ENCODE measurements around the gene FMN1. TPM values are rescaled to one million over a fixed set of nuclear protein-coding genes. Genes with fewer than 3 reads are reported as not detected.

FMN1 gene
- total and polyA plus RNA-seq, 2 of the 8 experiments (the other 6 are each of a cell fraction or from before 2014, with no cell fraction given) = 0.27 to 3.7 TPM

GRCh38 chr15:33040496-33040895, 154.0 kb downstream of the FMN1 start:
- ChIA-PET CTCF (ENCODE audit: partially characterized antibody) (no interaction called here), POLR2A (ENCODE audit: partially characterized antibody) (no interaction called here)
- H4K20me1 ChIP-seq (replicated peaks in 1 of 2; ENCODE audit: control insufficient read depth in 1 of 2, insufficient read depth in 2 of 2, low read length in 2 of 2) = no peaks in the 10 kb centered on the region
- no peaks in the 10 kb centered on the region for H3K27me3 ChIP-seq (replicated peaks in 1 of 4; ENCODE audit: control insufficient read depth in 3 of 4, extremely low read depth in 1 of 4, insufficient read depth in 3 of 4, low read length in 3 of 4)
- H3K4me2 ChIP-seq (ENCODE audit: insufficient read depth in 1 of 2, low read depth in 2 of 2, low read length in 2 of 2) = no peak overlapping the region
- WGBS, 2 experiments (ENCODE audit: extremely low coverage in 1 of 2, insufficient coverage in 1 of 2, insufficient read length in 1 of 2, insufficient replicate concordance in 2 of 2, low coverage in 1 of 2, low lambda C conversion rate in 2 of 2, missing lambda C conversion rate in 1 of 2) = 86% methylated on average over 1 of the region's 1 CpG; no CpG with 5 or more reads in 1 of the 2 experiments
- H2BK12ac ChIP-seq (ENCODE audit: low read depth, low read length) = no peak overlapping the region
- H3K56ac ChIP-seq (replicated peaks; ENCODE audit: insufficient read length, low read depth, low read length) = no peak overlapping the region
- H3K79me1 ChIP-seq (ENCODE audit: low read depth, low read length) = no peaks in the 10 kb centered on the region
- TF ChIP-seq RXRA (IDR thresholded peaks at IDR 0.05; ENCODE audit: insufficient read depth, low read depth, low read length) (no peak), SP1 (IDR thresholded peaks at IDR 0.05; ENCODE audit: low read depth, low read length) (no peak), SUZ12 (IDR thresholded peaks at IDR 0.05; ENCODE audit: low read length) (no peak), SIRT6 (IDR thresholded peaks at IDR 0.05; ENCODE audit: low read length) (no peak), RAD21 (IDR thresholded peaks at IDR 0.05 in 1 of 2, conservative IDR thresholded peaks at IDR 0.05 in 1 of 2; ENCODE audit: low read depth in 2 of 2, low read length in 2 of 2) (no peak), FOSL1 (IDR thresholded peaks at IDR 0.05; ENCODE audit: insufficient read depth, low read depth, low read length) (no peak)
- peaks cover 6 to 16% of the 10 kb centered on the region in 2 experiments; a peak in 3 of 4 replicates for H3K9me3 ChIP-seq (ENCODE audit: insufficient read depth in 2 of 2, low read depth in 1 of 2, low read length in 1 of 2)
- H2BK120ac ChIP-seq (replicated peaks; ENCODE audit: low read depth, low read length) = no peak overlapping the region
- no peak overlapping the region for H2AK5ac ChIP-seq (ENCODE audit: low read depth, low read length)
- H4K8ac ChIP-seq (ENCODE audit: extremely low read depth, insufficient read depth, low read length) = no peak overlapping the region
- H3K27ac ChIP-seq (ENCODE audit: low read depth, low read length) = no peak overlapping the region
- no peak overlapping the region for H4K5ac ChIP-seq (ENCODE audit: insufficient read length, low read depth, low read length)
- FAIRE-seq (no peak), DNase-seq (ENCODE audit: low read depth in 1 of 2, low spot score in 2 of 2) (no peak)
- no peak overlapping the region for H3K9ac ChIP-seq (replicated peaks in 1 of 4; ENCODE audit: extremely low read depth in 1 of 4, low read depth in 3 of 4, low read length in 3 of 4)
- H2BK5ac ChIP-seq (ENCODE audit: low read depth, low read length) = no peak overlapping the region
- no peak overlapping the region for H3K18ac ChIP-seq (ENCODE audit: extremely low read depth, low read length)
- H4K91ac ChIP-seq (replicated peaks; ENCODE audit: insufficient read length, low read length) = no peak overlapping the region
- no peak overlapping the region for H3K4me3 ChIP-seq (ENCODE audit: extremely low read depth in 1 of 4, insufficient read depth in 2 of 4, low read depth in 3 of 4, low read length in 4 of 4)
- H3K23ac ChIP-seq (ENCODE audit: insufficient read length) = no peak overlapping the region
- H3K14ac ChIP-seq (ENCODE audit: insufficient read length) = no peak overlapping the region
- H3K79me2 ChIP-seq (ENCODE audit: control insufficient read depth in 1 of 2, insufficient read depth in 2 of 2, low read length in 2 of 2) = no peaks in the 10 kb centered on the region
- H3K4ac ChIP-seq (replicated peaks; ENCODE audit: insufficient read length, low read depth, low read length) = no peak overlapping the region
- no peak overlapping the region for H2BK20ac ChIP-seq (ENCODE audit: low read length)
- H2AFZ ChIP-seq (ENCODE audit: low read length) = no peak overlapping the region
- H3K23me2 ChIP-seq (ENCODE audit: low read depth, low read length) = no peaks in the 10 kb centered on the region
- no peak overlapping the region for H2BK15ac ChIP-seq (ENCODE audit: low read length)
- no peaks in the 10 kb centered on the region for H3K36me3 ChIP-seq (ENCODE audit: control insufficient read depth in 2 of 4, insufficient read depth in 4 of 4, low read length in 3 of 4)
- no peaks in the 10 kb centered on the region for H3K4me1 ChIP-seq (replicated peaks in 1 of 4; ENCODE audit: control insufficient read depth in 3 of 4, insufficient read depth in 4 of 4, low read length in 3 of 4)
